Left hindlimb (tissue), 1 donor: ENCODE results near the gene FASLG.
"Not testable (repeated sequence)": the region's sequence is repeated elsewhere in the genome, so short reads cannot be mapped to it uniquely, and the experiment has no call there.

Experiments
- DNase-seq: peaks from one replicate; pipeline ENCODE4 v3.0.0-alpha.2; 2018

FASLG gene

GRCh38 chr1:172658871-172659453 lies at the start of gene FASLG:
Gene FASLG (plus strand): TSS chr1:172659103. CDS start chr1:172659202, 99 bp downstream.
- no peak for DNase-seq

GRCh38 chr1:172609528-172609927 lies 49.4 kb upstream of the FASLG start:
- DNase-seq, result no peak

DNA sequence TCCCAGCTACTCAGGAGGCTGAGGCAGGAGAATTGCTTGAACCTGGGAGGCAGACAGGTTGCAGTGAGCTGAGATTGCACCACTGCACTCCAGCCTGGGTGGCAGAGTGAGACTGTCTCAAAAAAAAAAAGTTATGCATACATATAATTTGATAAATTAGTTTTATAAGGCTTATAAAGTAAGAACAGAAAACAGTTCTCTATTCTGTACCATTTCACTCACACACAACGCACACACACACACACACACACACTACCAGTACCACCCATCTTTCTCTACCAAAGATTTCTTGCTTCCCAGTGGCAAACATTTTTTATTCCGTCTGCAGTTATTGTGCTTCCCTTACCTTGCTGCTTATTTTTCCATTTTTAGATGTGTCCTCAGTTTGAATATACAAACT lies 46.4 kb upstream of the FASLG start:
- DNase-seq, result no peak

DNA sequence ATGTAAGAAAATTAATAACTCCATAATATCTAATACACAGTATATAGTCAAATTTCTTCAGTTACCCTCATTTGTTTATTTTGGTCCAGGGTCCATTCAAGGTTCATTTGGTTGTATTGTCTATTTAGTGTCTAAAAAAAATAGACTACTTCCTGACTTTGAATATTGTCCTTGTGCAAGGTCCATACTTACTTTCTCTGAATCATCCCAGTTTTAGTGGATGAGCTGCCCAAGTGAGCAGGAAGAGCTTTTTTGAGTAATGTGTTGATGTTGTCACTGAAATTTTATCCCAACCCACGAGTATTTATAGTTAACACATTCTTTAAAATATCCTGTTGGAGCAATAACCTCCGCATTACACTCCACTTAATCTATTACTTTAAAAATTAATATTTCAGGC lies 45.6 kb upstream of the FASLG start:
- DNase-seq, result no peak

DNA sequence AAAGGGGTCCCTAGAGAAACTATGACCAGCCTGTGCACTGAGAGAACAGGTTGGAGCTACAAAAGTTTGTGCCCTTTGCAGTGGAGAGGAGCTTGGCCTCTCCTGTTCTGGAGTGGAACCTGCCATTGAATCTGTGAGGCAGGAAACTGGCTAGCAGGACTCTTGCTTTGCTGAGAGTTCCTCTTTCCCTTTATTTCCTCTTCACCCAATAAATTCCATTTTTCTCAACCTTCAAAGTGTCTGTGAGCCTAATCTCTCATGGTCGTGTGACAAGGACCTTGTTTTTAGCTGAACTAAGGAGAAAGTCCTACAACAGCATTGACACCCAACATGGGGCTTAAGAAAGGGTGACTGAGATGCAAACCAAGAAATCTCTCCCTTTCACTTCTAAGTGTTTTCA lies 42.7 kb upstream of the FASLG start:
- DNase-seq, result no peak

DNA sequence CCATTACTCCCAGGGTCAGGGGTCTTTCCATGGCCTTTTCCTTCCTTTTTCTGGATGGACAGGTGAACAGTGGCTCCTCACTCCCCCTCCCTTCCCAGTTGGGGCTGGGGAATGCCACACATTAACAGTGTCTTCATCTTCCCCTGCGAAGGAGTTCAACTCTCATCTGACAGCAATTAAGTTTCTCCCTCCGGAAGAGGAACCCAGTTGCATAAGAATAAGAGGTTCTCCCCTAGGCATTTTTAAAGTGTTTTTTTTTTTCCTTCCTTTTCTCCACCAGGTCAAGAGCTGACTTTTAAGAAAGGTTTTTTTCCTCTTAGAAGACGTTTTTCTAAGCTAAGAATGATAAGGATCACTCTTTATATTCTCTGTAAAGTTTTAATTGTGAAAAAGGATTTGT lies 42.3 kb upstream of the FASLG start:
- DNase-seq, result no peak

GRCh38 chr1:172620603-172621002 lies 38.3 kb upstream of the FASLG start:
- DNase-seq, result not testable (repeated sequence)

DNA sequence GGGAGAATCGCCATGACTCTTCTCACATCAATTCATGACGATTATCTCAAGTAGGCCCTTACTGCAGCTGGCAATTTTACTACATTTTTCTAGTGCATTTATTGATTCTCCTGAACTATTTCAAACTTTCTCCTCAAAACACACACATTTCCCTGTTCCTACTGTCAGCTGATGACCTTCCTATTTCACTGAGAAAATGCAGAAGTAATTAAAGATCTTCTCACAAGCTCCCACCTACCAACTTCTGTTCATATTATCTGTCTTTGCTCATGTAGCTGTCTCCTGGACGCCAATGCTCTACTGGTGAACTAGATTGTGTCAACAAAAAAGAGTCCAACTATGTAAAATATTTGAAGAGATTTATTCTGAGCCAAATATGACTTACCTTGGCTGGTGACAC lies 36.4 kb upstream of the FASLG start:
- no peak for DNase-seq

GRCh38 chr1:172623748-172624147 lies 35.2 kb upstream of the FASLG start:
- no peak for DNase-seq

DNA sequence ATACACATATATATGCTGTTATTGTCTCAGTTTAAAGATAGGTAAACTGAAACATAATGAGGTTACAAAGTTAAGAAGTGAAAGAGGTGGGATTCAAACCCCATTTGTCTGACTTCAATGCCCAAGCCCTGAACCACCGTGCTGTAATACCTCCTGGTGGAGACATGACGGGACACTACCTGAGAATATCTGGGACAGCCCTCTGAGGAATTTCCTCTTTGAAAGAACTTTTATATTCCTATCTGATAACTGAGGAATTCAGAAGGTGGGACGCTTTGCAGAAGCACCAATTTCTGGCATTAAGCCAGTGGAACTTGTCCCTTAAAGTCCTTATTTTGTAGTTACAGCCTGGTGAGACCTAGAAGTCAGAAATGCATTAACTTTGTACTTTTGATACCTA lies 32.1 kb upstream of the FASLG start:
- no peak for DNase-seq

GRCh38 chr1:172627702-172628101 lies 31.2 kb upstream of the FASLG start:
- no peak for DNase-seq

- DNase-seq, result no peak
Measured at GRCh38 chr1:172628401-172628800, 30.5 kb upstream of the FASLG start.

GRCh38 chr1:172629170-172629569 lies 29.7 kb upstream of the FASLG start:
- DNase-seq, result no peak

GRCh38 chr1:172629638-172630037 lies 29.3 kb upstream of the FASLG start:
- no peak for DNase-seq

- DNase-seq, result no peak
Measured at GRCh38 chr1:172630056-172630818, 28.7 kb upstream of the FASLG start.

DNA sequence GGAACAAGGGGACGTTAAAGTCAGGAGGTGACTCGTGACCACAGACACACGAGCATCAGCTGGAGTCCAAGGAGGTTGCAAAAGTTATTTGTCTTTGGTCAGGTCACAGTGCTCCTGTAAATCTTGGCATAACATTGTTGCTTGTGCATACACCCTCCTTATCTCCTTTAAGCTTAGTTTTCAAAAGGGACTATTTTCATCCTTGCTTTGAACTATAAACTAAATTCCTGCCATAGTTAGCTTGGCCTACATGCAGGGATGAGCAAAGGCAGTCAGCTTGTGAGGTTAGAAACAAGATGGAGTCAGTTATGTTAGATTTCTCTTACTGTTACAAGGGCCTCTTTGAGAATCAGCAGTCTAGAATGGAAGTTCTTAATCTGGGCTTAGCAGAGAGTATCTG lies 28.0 kb upstream of the FASLG start:
- DNase-seq, result no peak

GRCh38 chr1:172637522-172637921 lies 21.4 kb upstream of the FASLG start:
- no peak for DNase-seq

GRCh38 chr1:172638249-172638648 lies 20.7 kb upstream of the FASLG start:
- DNase-seq, result no peak

GRCh38 chr1:172638885-172639831 lies 19.7 kb upstream of the FASLG start:
- no peak for DNase-seq

GRCh38 chr1:172640111-172640510 lies 18.8 kb upstream of the FASLG start:
- no peak for DNase-seq

DNA sequence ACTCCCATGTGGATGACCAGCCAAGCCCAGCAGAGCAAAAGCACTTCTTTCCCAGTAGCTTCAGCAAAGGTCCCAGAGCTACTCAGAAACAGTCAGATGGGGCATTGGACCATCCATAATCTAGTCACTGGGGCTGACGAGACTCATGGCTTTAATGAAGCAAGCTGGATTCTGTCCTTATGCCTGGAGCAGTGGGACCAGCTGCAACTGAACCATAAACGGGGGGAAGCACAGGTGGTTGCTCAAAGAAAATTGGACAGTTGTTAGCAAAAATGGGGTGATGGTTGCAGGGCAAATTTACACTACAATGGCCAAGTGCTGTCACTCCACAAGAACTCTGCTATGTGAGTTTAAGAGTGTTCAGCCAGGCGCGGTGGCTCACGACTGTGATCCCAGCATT lies 17.4 kb upstream of the FASLG start:
- DNase-seq, result no peak

DNA sequence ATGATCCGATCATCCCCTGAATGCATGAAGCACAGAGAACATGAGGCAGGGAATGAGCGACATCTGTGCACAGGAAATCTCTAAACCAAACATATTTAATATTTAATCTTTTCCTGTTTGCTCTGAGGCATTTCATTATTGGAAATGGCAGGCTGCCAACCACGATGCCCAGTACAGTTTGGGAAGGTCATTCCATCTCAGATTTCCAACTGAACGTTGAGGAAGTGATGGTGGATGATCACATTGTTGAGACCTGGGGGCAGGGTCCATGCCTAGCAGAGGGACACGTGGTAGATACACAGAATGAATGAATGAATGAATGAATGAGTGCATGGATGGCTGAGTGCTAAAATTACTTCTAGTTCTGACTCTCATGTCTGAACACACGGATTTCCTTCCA lies 15.9 kb upstream of the FASLG start:
- DNase-seq, result no peak

- DNase-seq, result no peak
Measured at GRCh38 chr1:172646653-172647052, 12.2 kb upstream of the FASLG start.

DNA sequence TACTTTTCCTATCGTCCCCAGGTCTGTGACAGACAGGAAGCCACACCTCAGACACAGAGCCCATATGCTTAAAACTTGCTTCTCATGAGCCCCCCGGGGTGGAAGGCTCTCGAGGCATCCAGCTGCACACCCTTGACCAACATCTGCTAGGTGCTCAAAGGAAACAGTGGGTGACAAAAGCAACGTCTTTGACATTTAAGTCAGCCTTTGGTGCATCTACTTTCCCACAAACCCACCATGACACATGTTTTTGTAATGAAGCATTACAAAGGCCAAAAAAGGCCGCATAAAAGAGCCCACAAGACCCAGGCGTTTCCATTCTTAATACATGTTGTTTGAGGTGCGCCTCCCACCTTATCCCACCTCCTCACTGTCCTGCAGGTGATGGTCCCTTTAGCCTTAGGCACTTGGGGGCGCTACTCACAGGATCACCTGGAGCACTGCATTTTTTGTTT lies 11.8 kb upstream of the FASLG start:
- DNase-seq, result no peak
